ENCODE data around the gene ADIRF.
"Not testable (repeated sequence)": the region's sequence is repeated elsewhere in the genome, so short reads cannot be mapped to it uniquely, and the experiment has no call there.

DNA sequence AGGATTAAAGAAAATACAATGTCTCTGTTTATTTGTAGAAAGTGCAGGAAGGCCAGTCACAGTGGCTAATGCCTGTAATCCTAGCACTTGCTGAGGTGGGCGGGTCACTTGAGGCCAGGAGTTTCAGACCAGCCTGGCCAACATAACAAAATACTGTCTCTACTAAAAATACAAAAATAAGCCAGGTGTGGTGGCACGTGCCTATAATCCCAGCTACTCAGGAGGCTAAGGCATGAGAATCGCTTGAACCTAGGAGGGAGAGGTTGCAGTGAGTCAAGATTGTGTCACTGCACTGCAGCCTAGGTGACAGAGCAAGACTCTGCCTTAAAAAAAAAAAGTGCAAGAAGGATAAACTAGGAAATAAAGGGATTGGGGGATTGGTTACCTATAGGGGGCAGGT is 10.2 kb downstream of the ADIRF start:
- TF ChIP-seq EZH2 (IDR thresholded peaks at IDR 0.05; ENCODE audit: borderline replicate concordance, low read length), result not testable (repeated sequence)
- TF ChIP-seq, protein P1, sequence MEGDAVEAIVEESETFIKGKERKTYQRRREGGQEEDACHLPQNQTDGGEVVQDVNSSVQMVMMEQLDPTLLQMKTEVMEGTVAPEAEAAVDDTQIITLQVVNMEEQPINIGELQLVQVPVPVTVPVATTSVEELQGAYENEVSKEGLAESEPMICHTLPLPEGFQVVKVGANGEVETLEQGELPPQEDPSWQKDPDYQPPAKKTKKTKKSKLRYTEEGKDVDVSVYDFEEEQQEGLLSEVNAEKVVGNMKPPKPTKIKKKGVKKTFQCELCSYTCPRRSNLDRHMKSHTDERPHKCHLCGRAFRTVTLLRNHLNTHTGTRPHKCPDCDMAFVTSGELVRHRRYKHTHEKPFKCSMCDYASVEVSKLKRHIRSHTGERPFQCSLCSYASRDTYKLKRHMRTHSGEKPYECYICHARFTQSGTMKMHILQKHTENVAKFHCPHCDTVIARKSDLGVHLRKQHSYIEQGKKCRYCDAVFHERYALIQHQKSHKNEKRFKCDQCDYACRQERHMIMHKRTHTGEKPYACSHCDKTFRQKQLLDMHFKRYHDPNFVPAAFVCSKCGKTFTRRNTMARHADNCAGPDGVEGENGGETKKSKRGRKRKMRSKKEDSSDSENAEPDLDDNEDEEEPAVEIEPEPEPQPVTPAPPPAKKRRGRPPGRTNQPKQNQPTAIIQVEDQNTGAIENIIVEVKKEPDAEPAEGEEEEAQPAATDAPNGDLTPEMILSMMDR (conservative IDR thresholded peaks at IDR 0.05 in 1 of 2, IDR thresholded peaks at IDR 0.05 in 1 of 2; ENCODE audit: extremely low read depth in 1 of 2, insufficient read depth in 1 of 2, low read depth in 1 of 2, low read length in 2 of 2), result not testable (repeated sequence)

Measured in mammary epithelial cell (primary cell).